ENCODE results near the gene FGD1. TPM values are rescaled to one million over a fixed set of nuclear protein-coding genes. Genes with fewer than 3 reads are reported as not detected.

The FGD1 gene
- total RNA-seq, 1 experiment from 2014 or later, result 20.3 TPM

- Histone ChIP-seq H3K36me3 (ENCODE audit: low read depth) (no peaks in the 10 kb centered on the region), H3K9me3 (ENCODE audit: insufficient read depth, low read depth) (no peaks in the 10 kb centered on the region), H3K9me2 (ENCODE audit: insufficient read depth) (no peaks in the 10 kb centered on the region), H4K20me1 (ENCODE audit: insufficient read depth) (no peaks in the 10 kb centered on the region), H3F3A (ENCODE audit: insufficient read depth, low read depth) (no peaks in the 10 kb centered on the region), H3K79me2 (ENCODE audit: low read depth) (no peaks in the 10 kb centered on the region), H2AFZ (no peak overlapping the region), H3K4me3 (no peak overlapping the region), H3K27me3 (ENCODE audit: insufficient read depth, low read depth) (peaks cover 11% of the 10 kb centered on the region; the same call in 1 of the 2 replicates), H3K4me1 (replicated peaks; ENCODE audit: insufficient read depth) (no peaks in the 10 kb centered on the region), H3K4me2 (no peak overlapping the region), H3K27ac (no peak overlapping the region)
- ChIA-PET POLR2A (ENCODE audit: unreplicated experiment) (no interaction called here), CTCF (interaction anchor here (0.6 kb wide), 1 partner anchor 755 kb away, joined by 4 read pairs; no protein-coding TSS in a partner anchor)
- intact Hi-C loops (cut with micrococcal nuclease; ENCODE audit: unreplicated experiment), result no loop called here
- no peak for TF ChIP-seq EZH2 (IDR thresholded peaks at IDR 0.05; ENCODE audit: low read depth)
- no peak for TF ChIP-seq CTCF (conservative IDR thresholded peaks at IDR 0.05)
- DNase-seq, result no peak
- BruUV-seq (replicated peaks), result no TSS peak
These were observed 65.5 kb downstream of the FGD1 start for GRCh38 chrX:54430519-54430918.

- Histone ChIP-seq H2AFZ (no peak overlapping the region), H3K4me3 (no peak overlapping the region), H3K9me3 (ENCODE audit: insufficient read depth, low read depth) (no peaks in the 10 kb centered on the region), H3K27ac (no peak overlapping the region), H3F3A (ENCODE audit: insufficient read depth, low read depth) (no peaks in the 10 kb centered on the region), H3K4me2 (no peak overlapping the region), H3K4me1 (replicated peaks; ENCODE audit: insufficient read depth) (no peaks in the 10 kb centered on the region), H4K20me1 (ENCODE audit: insufficient read depth) (no peaks in the 10 kb centered on the region), H3K36me3 (ENCODE audit: low read depth) (no peaks in the 10 kb centered on the region), H3K9me2 (ENCODE audit: insufficient read depth) (no peaks in the 10 kb centered on the region), H3K27me3 (ENCODE audit: insufficient read depth, low read depth) (peaks cover 11% of the 10 kb centered on the region; the same call in 1 of the 2 replicates), H3K79me2 (ENCODE audit: low read depth) (no peaks in the 10 kb centered on the region)
- no peak for DNase-seq
- ChIA-PET POLR2A (ENCODE audit: unreplicated experiment) (no interaction called here), CTCF (no interaction called here)
- BruUV-seq (replicated peaks), result no TSS peak
- TF ChIP-seq EZH2 (IDR thresholded peaks at IDR 0.05; ENCODE audit: low read depth) (no peak), CTCF (conservative IDR thresholded peaks at IDR 0.05) (no peak)
- intact Hi-C loops (cut with micrococcal nuclease; ENCODE audit: unreplicated experiment), result no loop called here
These were observed 68.1 kb downstream of the FGD1 start for GRCh38 chrX:54427837-54428424.

- no peak overlapping the region for H3K4me3 ChIP-seq
- H4K20me1 ChIP-seq (ENCODE audit: insufficient read depth), result no peaks in the 10 kb centered on the region
- no peak for DNase-seq
- no peaks in the 10 kb centered on the region for H3K27me3 ChIP-seq (ENCODE audit: insufficient read depth, low read depth)
- H3K9me3 ChIP-seq (ENCODE audit: insufficient read depth, low read depth), result no peaks in the 10 kb centered on the region
- H3F3A ChIP-seq (ENCODE audit: insufficient read depth, low read depth), result no peaks in the 10 kb centered on the region
- H3K4me2 ChIP-seq, result no peak overlapping the region
- BruUV-seq (replicated peaks), result no TSS peak
- H2AFZ ChIP-seq, result no peak overlapping the region
- H3K27ac ChIP-seq, result no peak overlapping the region
- CTCF ChIA-PET, result no interaction called here
- no peak for TF ChIP-seq EZH2 (IDR thresholded peaks at IDR 0.05; ENCODE audit: low read depth)
- TF ChIP-seq CTCF (conservative IDR thresholded peaks at IDR 0.05), result no peak
- no peaks in the 10 kb centered on the region for H3K36me3 ChIP-seq (ENCODE audit: low read depth)
- H3K4me1 ChIP-seq (replicated peaks; ENCODE audit: insufficient read depth), result no peaks in the 10 kb centered on the region
- H3K9me2 ChIP-seq (ENCODE audit: insufficient read depth), result no peaks in the 10 kb centered on the region
- POLR2A ChIA-PET (ENCODE audit: unreplicated experiment), result no interaction called here
- no peaks in the 10 kb centered on the region for H3K79me2 ChIP-seq (ENCODE audit: low read depth)
- intact Hi-C loops (cut with micrococcal nuclease; ENCODE audit: unreplicated experiment), result no loop called here
These were observed 72.7 kb downstream of the FGD1 start for GRCh38 chrX:54423161-54423888.
